Transverse colon (tissue), 4 donors: ENCODE measurements around the gene CACNA1I.

ENCODE experiments used
- POLR2A ChIP-seq: fragments of 450-650 bp; IDR thresholded peaks from one replicate; pipeline ENCODE4 v1.6.1; 2016; ENCODE audit warnings: antibody characterized with exemption, mild to moderate bottlenecking, moderate library complexity
- POLR2AphosphoS5 ChIP-seq, 3 donors: sonication (generic); formaldehyde crosslinking; IDR thresholded peaks; one replicate each; pipeline ENCODE4 v1.6.1; 2016; ENCODE audit warnings: antibody characterized with exemption in 3 of 3
- TF ChIP-seq, protein P1 (sequence below), 5 experiments: fragments of 200-600 bp in 3 of 5; fragments of 450-650 bp in 2 of 5; sonication (generic) in 3 of 5; IDR thresholded peaks; 1 replicate in 2 of 5; 2 replicates in 3 of 5; pipeline ENCODE4 v1.5.1; 2016 to 2017; ENCODE audit warnings: antibody characterized with exemption in 5 of 5, inconsistent platforms in 3 of 5, mild to moderate bottlenecking in 2 of 5, moderate library complexity in 1 of 5

DNA sequence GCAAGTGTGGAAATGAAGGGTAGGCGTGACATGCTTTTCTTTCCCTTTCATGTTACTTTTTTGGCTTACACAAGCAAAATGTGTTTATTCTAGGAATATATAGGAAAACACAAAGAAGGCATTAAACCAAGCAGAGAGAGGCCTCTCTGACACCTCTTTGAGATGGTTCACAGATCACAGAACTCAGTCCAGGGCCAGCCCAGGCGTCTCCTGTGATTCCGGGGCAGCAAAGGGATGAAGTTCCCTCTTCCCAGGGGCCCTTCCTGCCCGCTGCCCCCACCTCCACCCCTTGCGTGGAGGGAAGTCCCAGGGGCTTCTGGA is 78.0 kb downstream of the CACNA1I start:
- TF ChIP-seq, protein P1, sequence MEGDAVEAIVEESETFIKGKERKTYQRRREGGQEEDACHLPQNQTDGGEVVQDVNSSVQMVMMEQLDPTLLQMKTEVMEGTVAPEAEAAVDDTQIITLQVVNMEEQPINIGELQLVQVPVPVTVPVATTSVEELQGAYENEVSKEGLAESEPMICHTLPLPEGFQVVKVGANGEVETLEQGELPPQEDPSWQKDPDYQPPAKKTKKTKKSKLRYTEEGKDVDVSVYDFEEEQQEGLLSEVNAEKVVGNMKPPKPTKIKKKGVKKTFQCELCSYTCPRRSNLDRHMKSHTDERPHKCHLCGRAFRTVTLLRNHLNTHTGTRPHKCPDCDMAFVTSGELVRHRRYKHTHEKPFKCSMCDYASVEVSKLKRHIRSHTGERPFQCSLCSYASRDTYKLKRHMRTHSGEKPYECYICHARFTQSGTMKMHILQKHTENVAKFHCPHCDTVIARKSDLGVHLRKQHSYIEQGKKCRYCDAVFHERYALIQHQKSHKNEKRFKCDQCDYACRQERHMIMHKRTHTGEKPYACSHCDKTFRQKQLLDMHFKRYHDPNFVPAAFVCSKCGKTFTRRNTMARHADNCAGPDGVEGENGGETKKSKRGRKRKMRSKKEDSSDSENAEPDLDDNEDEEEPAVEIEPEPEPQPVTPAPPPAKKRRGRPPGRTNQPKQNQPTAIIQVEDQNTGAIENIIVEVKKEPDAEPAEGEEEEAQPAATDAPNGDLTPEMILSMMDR (IDR thresholded peaks at IDR 0.05): no peak
- TF ChIP-seq POLR2A (no peak), POLR2AphosphoS5 (IDR thresholded peaks at IDR 0.05) (no peak)
